ENCODE data around the gene OR52E2. TPM values are rescaled to one million over a fixed set of nuclear protein-coding genes. Genes with fewer than 3 reads are reported as not detected.

Gene OR52E2
- total RNA-seq, 1 donor from 2014 or later = not detected

DNA sequence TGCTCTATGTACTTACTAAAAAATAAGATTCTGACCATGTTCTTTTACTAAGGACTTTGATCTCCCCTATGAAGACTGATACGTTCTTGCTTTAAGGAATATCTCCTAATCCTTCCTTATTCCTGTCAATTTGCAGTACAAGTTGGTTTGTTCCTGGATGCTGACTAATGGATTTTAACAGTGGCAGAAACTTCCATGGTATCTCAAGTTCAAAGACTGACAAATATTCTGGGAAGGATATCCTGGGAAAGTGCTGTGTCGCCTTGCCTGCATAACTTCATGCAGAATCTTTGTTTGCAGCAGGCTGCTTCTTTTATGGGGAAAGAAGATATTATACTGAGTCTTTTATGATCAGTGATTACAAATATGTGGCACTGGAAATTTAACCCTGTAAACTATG, 21.5 kb downstream of the OR52E2 start:
- no peak for DNase-seq
- Mint-ChIP-seq H3K9me3 (ENCODE audit: unreplicated experiment) (no peaks in the 10 kb centered on the region), H3K27me3 (ENCODE audit: unreplicated experiment) (peaks cover 3% of the 10 kb centered on the region), H3K36me3 (ENCODE audit: unreplicated experiment) (no peaks in the 10 kb centered on the region), H3K27ac (ENCODE audit: unreplicated experiment) (no peak overlapping the region), H3K4me1 (ENCODE audit: low read depth, unreplicated experiment) (peaks cover 6% of the 10 kb centered on the region), H3K4me3 (ENCODE audit: unreplicated experiment) (no peak overlapping the region)
- TF ChIP-seq, protein P1, sequence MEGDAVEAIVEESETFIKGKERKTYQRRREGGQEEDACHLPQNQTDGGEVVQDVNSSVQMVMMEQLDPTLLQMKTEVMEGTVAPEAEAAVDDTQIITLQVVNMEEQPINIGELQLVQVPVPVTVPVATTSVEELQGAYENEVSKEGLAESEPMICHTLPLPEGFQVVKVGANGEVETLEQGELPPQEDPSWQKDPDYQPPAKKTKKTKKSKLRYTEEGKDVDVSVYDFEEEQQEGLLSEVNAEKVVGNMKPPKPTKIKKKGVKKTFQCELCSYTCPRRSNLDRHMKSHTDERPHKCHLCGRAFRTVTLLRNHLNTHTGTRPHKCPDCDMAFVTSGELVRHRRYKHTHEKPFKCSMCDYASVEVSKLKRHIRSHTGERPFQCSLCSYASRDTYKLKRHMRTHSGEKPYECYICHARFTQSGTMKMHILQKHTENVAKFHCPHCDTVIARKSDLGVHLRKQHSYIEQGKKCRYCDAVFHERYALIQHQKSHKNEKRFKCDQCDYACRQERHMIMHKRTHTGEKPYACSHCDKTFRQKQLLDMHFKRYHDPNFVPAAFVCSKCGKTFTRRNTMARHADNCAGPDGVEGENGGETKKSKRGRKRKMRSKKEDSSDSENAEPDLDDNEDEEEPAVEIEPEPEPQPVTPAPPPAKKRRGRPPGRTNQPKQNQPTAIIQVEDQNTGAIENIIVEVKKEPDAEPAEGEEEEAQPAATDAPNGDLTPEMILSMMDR (IDR thresholded peaks at IDR 0.05; ENCODE audit: partially characterized antibody, unreplicated experiment) = no peak

DNA sequence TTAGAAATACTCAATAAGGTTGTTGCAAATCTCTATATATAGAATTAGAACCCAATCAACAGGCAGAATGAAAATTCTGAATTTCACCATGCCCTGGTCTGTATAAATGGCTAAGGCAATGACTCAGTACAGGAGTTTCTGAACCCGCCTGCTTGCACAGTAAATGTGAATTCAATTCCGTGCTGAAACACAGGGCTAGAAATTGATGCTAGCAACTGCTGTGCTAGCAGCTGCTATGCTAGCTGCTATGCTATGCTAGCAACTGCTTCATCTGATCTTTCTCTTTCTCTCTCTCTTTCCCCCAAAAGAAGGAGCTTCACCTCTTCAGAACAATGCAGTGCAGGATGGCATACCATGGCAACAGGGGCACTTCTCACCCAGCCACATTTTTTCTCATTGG, 22.8 kb downstream of the OR52E2 start:
- Mint-ChIP-seq H3K4me3 (ENCODE audit: unreplicated experiment) (no peak overlapping the region), H3K9me3 (ENCODE audit: unreplicated experiment) (no peaks in the 10 kb centered on the region), H3K4me1 (ENCODE audit: low read depth, unreplicated experiment) (peaks cover 6% of the 10 kb centered on the region), H3K27me3 (ENCODE audit: unreplicated experiment) (peaks cover 3% of the 10 kb centered on the region), H3K36me3 (ENCODE audit: unreplicated experiment) (no peaks in the 10 kb centered on the region), H3K27ac (ENCODE audit: unreplicated experiment) (peak overlapping the region; percentile 76)
- TF ChIP-seq, protein P1 (IDR thresholded peaks at IDR 0.05; ENCODE audit: partially characterized antibody, unreplicated experiment) = no peak
- no peak for DNase-seq

DNA sequence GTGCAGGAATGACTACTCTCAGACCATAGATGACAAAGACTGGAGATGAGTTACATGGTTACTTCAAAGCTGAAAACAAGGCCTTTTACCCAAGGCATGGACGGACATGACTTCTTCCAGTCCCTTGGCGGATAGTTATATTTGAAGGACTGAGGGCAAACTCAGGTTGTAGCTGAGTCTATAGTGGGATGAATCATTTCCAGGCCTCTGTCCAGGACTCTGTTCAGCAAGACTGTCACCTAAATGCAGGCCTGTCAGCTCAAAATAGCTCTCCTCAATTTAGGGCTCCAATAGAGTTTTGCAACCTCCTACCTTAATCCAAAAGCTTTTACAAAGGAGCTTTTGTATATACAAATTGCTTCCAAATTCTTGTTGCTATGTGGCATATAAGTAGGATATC, 37.4 kb downstream of the OR52E2 start:
- H3K4me3 Mint-ChIP-seq (ENCODE audit: unreplicated experiment) = no peak overlapping the region
- peaks cover 6% of the 10 kb centered on the region for H3K36me3 Mint-ChIP-seq (ENCODE audit: unreplicated experiment)
- peaks cover 4% of the 10 kb centered on the region for H3K9me3 Mint-ChIP-seq (ENCODE audit: unreplicated experiment)
- H3K27me3 Mint-ChIP-seq (ENCODE audit: unreplicated experiment) = no peaks in the 10 kb centered on the region
- H3K27ac Mint-ChIP-seq (ENCODE audit: unreplicated experiment) = no peak overlapping the region
- no peaks in the 10 kb centered on the region for H3K4me1 Mint-ChIP-seq (ENCODE audit: low read depth, unreplicated experiment)
- DNase-seq = no peak
- TF ChIP-seq, protein P1 (IDR thresholded peaks at IDR 0.05; ENCODE audit: partially characterized antibody, unreplicated experiment) = no peak

DNA sequence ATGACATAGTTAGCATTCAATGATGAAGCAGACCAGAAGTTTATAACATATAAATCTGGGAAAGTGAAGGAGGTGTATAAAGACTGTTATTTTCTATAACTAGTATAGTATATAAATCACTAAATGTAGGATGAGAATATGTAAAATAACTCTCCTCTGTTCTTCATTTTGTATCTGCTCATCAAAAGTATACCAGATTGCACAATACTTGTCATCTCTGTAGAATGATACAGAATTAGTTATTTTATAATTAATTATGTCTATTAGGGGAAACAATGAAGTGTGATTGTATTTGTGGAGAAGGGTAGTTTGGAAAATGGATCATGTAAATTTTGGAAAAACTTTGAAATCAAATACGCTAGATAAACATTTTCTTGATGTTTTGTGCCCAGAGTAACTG, 46.4 kb downstream of the OR52E2 start:
- Mint-ChIP-seq H3K4me3 (ENCODE audit: unreplicated experiment) (no peak overlapping the region), H3K36me3 (ENCODE audit: unreplicated experiment) (no peaks in the 10 kb centered on the region), H3K27me3 (ENCODE audit: unreplicated experiment) (no peaks in the 10 kb centered on the region), H3K27ac (ENCODE audit: unreplicated experiment) (no peak overlapping the region), H3K9me3 (ENCODE audit: unreplicated experiment) (no peaks in the 10 kb centered on the region), H3K4me1 (ENCODE audit: low read depth, unreplicated experiment) (no peaks in the 10 kb centered on the region)
- TF ChIP-seq, protein P1 (IDR thresholded peaks at IDR 0.05; ENCODE audit: partially characterized antibody, unreplicated experiment) = no peak
- DNase-seq = no peak

DNA sequence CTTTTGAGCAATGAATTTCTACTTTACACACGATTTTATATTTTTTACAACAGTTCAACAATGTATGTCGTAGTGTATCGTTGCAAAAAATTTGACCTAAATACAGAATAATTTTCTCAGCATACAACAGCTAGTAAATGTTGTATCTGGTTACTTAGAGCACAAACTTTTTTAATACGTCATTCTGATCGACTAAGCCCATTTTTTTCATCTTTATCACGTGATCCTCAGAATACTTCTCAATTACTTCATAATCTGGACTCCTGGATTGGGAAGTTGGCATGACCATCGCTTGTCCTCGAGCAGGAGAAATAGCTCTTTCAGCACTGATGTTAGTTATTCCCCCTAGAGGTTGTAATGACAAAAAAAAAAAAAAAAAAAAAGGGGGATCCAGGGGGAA, 48.2 kb downstream of the OR52E2 start:
- TF ChIP-seq, protein P1 (IDR thresholded peaks at IDR 0.05; ENCODE audit: partially characterized antibody, unreplicated experiment) = no peak
- H3K4me3 Mint-ChIP-seq (ENCODE audit: unreplicated experiment) = no peak overlapping the region
- H3K9me3 Mint-ChIP-seq (ENCODE audit: unreplicated experiment) = no peaks in the 10 kb centered on the region
- H3K36me3 Mint-ChIP-seq (ENCODE audit: unreplicated experiment) = no peaks in the 10 kb centered on the region
- H3K27ac Mint-ChIP-seq (ENCODE audit: unreplicated experiment) = no peak overlapping the region
- H3K4me1 Mint-ChIP-seq (ENCODE audit: low read depth, unreplicated experiment) = no peaks in the 10 kb centered on the region
- H3K27me3 Mint-ChIP-seq (ENCODE audit: unreplicated experiment) = no peaks in the 10 kb centered on the region
- no peak for DNase-seq

Other genes with a start within 250 kb of the OR52E2 start
- not detected for gene OR51F2, start 238.3 kb downstream of the OR52E2 start, total RNA-seq (ENCODE audit: unreplicated experiment)
- gene OR51S1, start 210.4 kb downstream of the OR52E2 start, total RNA-seq (ENCODE audit: unreplicated experiment) = not detected
- not detected for gene OR51T1, start 177.7 kb downstream of the OR52E2 start, total RNA-seq (ENCODE audit: unreplicated experiment)
- gene OR51A7, start 155.8 kb downstream of the OR52E2 start, total RNA-seq (ENCODE audit: unreplicated experiment) = not detected
- gene OR51G2, start 140.3 kb downstream of the OR52E2 start, total RNA-seq (ENCODE audit: unreplicated experiment) = not detected
- gene OR51G1, start 135.3 kb downstream of the OR52E2 start, total RNA-seq (ENCODE audit: unreplicated experiment) = not detected
- not detected for gene OR51A4, start 112.0 kb downstream of the OR52E2 start, total RNA-seq (ENCODE audit: unreplicated experiment)
- gene OR51A2, start 103.9 kb downstream of the OR52E2 start, total RNA-seq (ENCODE audit: unreplicated experiment) = not detected
- gene OR51L1, start 64.8 kb downstream of the OR52E2 start, total RNA-seq (ENCODE audit: unreplicated experiment) = not detected
- not detected for gene OR52J3, start 13.1 kb downstream of the OR52E2 start, total RNA-seq (ENCODE audit: unreplicated experiment)
- not detected for gene OR52E1, start 9.9 kb upstream of the OR52E2 start, total RNA-seq (ENCODE audit: unreplicated experiment)
- 0.25 TPM for gene OR52A5, start 78.7 kb upstream of the OR52E2 start, total RNA-seq (ENCODE audit: unreplicated experiment)
- gene OR52A1, start 95.1 kb upstream of the OR52E2 start, total RNA-seq (ENCODE audit: unreplicated experiment) = not detected
- not detected for gene OR51V1, start 141.1 kb upstream of the OR52E2 start, total RNA-seq (ENCODE audit: unreplicated experiment)
- not detected for gene HBB, start 167.4 kb upstream of the OR52E2 start, total RNA-seq (ENCODE audit: unreplicated experiment)
- gene HBD, start 174.9 kb upstream of the OR52E2 start, total RNA-seq (ENCODE audit: unreplicated experiment) = not detected
- gene HBG1, start 190.2 kb upstream of the OR52E2 start, total RNA-seq (ENCODE audit: unreplicated experiment) = not detected
- not detected for gene HBG2, start 195.2 kb upstream of the OR52E2 start, total RNA-seq (ENCODE audit: unreplicated experiment)
- gene HBE1, start 210.3 kb upstream of the OR52E2 start, total RNA-seq (ENCODE audit: unreplicated experiment) = not detected
- not detected for gene OR51B4, start 242.3 kb upstream of the OR52E2 start, total RNA-seq (ENCODE audit: unreplicated experiment)